Activated T-cell treated with anti-CD3 and anti-CD28 coated beads, Interleukin-2, amount 50 U/mL, for 72 hours (primary cell): ENCODE results near the gene BTBD9. TPM values are rescaled to one million over a fixed set of nuclear protein-coding genes. Genes with fewer than 3 reads are reported as not detected.
A peak's percentile ranks its signal among the peaks of the same experiment; 100 is the strongest.

ENCODE experiments used
- ATAC-seq, 2 donors: fragments of 150-1000 bp; cut with Tn5 transposase; replicated peaks in 1 of 2; 2 replicates each; pipeline ENCODE4 v1.10.0; 2021; ENCODE audit warnings: moderate library complexity in 2 of 2, mild to moderate bottlenecking in 1 of 2
- DNase-seq, 2 donors: peaks; one replicate each; pipeline ENCODE4 v3.0.0; 2021 to 2022; ENCODE audit warnings: mixed read lengths in 1 of 2
- H3K27ac Mint-ChIP-seq: one replicate; pipeline ENCODE4 v1.8.0; 2022; ENCODE audit warnings: mild to moderate bottlenecking, moderate library complexity, mixed read lengths
- H3K27me3 Mint-ChIP-seq: one replicate; pipeline ENCODE4 v1.8.0; 2022; ENCODE audit warnings: low read depth, mixed read lengths
- H3K36me3 Mint-ChIP-seq, 2 donors: one replicate each; pipeline ENCODE4 v1.8.0; 2022; ENCODE audit warnings: mixed read lengths in 2 of 2, mild to moderate bottlenecking in 1 of 2; ENCODE audit not compliant: insufficient read depth in 2 of 2
- H3K4me1 Mint-ChIP-seq: one replicate; pipeline ENCODE4 v1.8.0; 2022; ENCODE audit warnings: low read depth, mixed read lengths
- H3K4me3 Mint-ChIP-seq, 2 donors: one replicate each; pipeline ENCODE4 v1.8.0; 2022; ENCODE audit warnings: mild to moderate bottlenecking in 2 of 2, mixed read lengths in 2 of 2, moderate library complexity in 2 of 2
- H3K9me3 Mint-ChIP-seq, 2 donors: one replicate each; pipeline ENCODE4 v1.8.0; 2022; ENCODE audit warnings: mixed read lengths in 2 of 2
- total RNA-seq, 2 donors: library from RNA; stranded (reverse); gene quantifications; one replicate each; pipeline ENCODE4 v1.2.3, GENCODE V29; 2022

Gene BTBD9
- total RNA-seq, 2 donors from 2014 or later, result 19.8 to 24.9 TPM

DNA sequence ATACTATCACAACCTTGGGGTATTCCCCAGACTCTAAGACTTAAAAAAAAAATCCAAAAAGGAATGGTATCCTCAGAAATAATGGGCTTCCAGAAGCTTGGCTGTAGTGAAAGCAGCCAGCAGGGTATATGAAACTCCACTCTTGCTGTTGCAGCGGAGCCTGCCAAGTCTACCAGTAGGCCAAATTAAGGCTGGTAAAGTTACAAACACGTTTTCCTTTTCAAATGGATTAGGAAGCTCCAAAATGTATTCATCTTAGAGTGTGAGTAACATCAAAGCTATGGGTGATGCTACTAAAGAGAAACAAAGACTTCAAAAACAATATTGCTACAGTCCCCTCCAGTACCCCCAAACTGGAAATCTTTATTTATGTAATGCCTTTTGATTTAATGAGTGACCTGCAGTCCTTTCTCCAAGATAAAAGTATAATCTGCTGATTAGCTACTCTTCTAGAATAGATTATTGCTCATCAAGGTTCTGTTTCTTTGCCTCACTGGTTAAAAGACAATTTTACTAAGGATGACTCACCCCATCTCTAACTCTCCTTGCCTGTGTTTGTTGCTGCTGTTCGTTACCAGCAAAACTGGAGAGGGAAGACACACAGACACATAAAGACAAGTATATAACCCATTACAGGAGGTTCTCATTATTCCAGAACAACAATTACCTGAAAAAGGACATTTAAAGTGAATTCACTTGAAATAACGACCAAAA, 84.9 kb downstream of the BTBD9 start:
- Mint-ChIP-seq H3K27ac (no peak overlapping the region), H3K36me3 (no peaks in the 10 kb centered on the region), H3K27me3 (no peaks in the 10 kb centered on the region), H3K4me1 (no peaks in the 10 kb centered on the region), H3K9me3 (no peaks in the 10 kb centered on the region), H3K4me3 (no peak overlapping the region)
- DNase-seq, result no peak
- ATAC-seq, result no peak

DNA sequence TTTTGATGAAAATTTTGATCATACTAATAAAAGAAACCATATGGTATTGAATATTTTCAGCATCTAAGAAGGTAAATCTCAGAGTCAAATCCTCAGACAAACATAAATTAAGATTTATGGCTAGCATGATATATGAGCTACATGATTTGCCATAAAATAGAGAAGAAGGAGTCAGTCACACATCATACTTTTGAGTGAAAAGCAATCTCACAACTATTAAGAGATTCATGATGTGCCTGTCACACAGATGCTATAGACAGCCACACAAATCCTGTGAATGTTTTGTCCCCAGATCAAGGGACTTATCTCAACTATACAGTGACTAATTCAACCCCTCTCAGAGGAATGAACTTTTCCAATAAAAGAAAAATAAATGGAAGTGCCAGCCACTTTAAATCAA, 85.7 kb downstream of the BTBD9 start:
- no peaks in the 10 kb centered on the region for H3K4me1 Mint-ChIP-seq
- no peaks in the 10 kb centered on the region for H3K9me3 Mint-ChIP-seq
- no peaks in the 10 kb centered on the region for H3K27me3 Mint-ChIP-seq
- ATAC-seq, result no peak
- no peak for DNase-seq
- no peaks in the 10 kb centered on the region for H3K36me3 Mint-ChIP-seq
- no peak overlapping the region for H3K27ac Mint-ChIP-seq
- H3K4me3 Mint-ChIP-seq, result no peak overlapping the region

DNA sequence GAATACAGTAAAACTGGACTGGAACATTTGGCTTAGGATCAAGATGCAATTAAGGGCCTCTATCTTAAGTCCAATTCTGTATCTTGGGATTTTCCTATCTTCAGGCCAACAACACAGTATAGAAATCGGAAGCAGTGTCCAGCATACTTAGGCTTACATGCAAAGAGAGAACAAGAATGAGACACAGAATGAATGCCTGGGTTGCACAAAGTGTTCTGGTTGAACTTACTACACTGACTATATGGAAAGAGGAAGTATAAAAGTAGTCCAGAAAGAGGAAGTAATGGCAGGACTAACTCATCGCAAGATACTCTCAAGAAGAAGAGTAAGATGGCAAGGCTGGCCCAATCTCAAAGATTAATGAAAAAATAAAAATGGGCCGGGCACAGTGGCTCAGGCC, 87.6 kb downstream of the BTBD9 start:
- no peak overlapping the region for H3K27ac Mint-ChIP-seq
- no peak for ATAC-seq
- no peak overlapping the region for H3K4me3 Mint-ChIP-seq
- peaks cover 0 to 3% of the 10 kb centered on the region in 2 donors for H3K36me3 Mint-ChIP-seq
- DNase-seq, result no peak
- no peaks in the 10 kb centered on the region for H3K4me1 Mint-ChIP-seq
- H3K9me3 Mint-ChIP-seq, result no peaks in the 10 kb centered on the region
- no peaks in the 10 kb centered on the region for H3K27me3 Mint-ChIP-seq

GRCh38 chr6:38549795-38550194, 89.9 kb downstream of the BTBD9 start:
- peaks cover 0 to 3% of the 10 kb centered on the region in 2 donors for H3K36me3 Mint-ChIP-seq
- ATAC-seq (no peak), DNase-seq (no peak)
- no peak overlapping the region for H3K4me3 Mint-ChIP-seq
- H3K9me3 Mint-ChIP-seq, result no peaks in the 10 kb centered on the region
- no peaks in the 10 kb centered on the region for H3K27me3 Mint-ChIP-seq
- no peak overlapping the region for H3K27ac Mint-ChIP-seq
- no peaks in the 10 kb centered on the region for H3K4me1 Mint-ChIP-seq

- ATAC-seq (no peak), DNase-seq (no peak)
- Mint-ChIP-seq H3K27ac (no peak overlapping the region), H3K4me1 (no peaks in the 10 kb centered on the region), H3K9me3 (no peaks in the 10 kb centered on the region), H3K27me3 (no peaks in the 10 kb centered on the region), H3K4me3 (no peak overlapping the region), H3K36me3 (peaks cover 0 to 4% of the 10 kb centered on the region in 2 donors)
Observed at GRCh38 chr6:38549180-38549579, 90.5 kb downstream of the BTBD9 start.

GRCh38 chr6:38543022-38543421, 96.7 kb downstream of the BTBD9 start:
- Mint-ChIP-seq H3K27ac (no peak overlapping the region), H3K27me3 (no peaks in the 10 kb centered on the region), H3K4me3 (no peak overlapping the region), H3K4me1 (no peaks in the 10 kb centered on the region), H3K9me3 (no peaks in the 10 kb centered on the region), H3K36me3 (peaks cover 0 to 4% of the 10 kb centered on the region in 2 donors)
- DNase-seq, result no peak
- ATAC-seq, result no peak

DNA sequence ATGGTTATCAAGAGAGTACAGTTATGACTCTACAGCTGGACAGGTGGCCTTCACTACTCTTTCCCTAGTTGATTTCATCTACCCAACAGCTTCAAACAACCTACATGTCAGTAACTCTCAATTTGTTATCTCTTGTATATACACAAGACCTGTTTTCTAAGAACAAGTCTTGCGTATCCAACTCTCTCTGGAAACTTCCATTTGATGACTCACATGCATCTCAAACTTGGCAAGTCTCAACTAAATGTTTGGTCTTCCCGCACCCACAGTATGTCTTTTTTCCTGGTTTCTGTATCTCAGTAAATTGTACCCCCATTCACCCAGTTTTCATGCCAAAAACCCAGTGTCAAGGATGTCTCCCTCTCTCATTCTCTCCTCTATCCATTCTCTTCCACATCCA, 97.7 kb downstream of the BTBD9 start:
- H3K36me3 Mint-ChIP-seq, result peaks cover 0 to 1% of the 10 kb centered on the region in 2 donors
- ATAC-seq (no peak), DNase-seq (no peak)
- H3K27me3 Mint-ChIP-seq, result no peaks in the 10 kb centered on the region
- no peaks in the 10 kb centered on the region for H3K4me1 Mint-ChIP-seq
- no peak overlapping the region for H3K4me3 Mint-ChIP-seq
- H3K27ac Mint-ChIP-seq, result no peak overlapping the region
- H3K9me3 Mint-ChIP-seq, result no peaks in the 10 kb centered on the region

DNA sequence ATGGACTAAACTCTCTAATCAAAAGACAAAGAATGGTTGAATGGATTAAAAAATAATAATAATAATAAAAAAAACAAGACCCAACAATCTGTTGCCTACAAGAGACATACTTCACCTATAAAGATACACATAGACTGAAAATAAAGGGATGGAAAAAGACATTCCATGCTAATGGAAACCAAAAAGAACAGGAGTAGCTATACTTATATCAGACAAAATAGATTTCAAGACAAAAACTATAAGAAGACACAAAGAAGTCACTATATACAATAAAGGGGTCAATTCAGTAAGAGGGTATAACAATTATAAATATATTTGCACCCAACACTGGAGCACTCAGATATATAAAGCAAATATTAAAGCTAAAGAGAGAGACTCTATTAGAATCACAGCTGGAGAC, 106.7 kb downstream of the BTBD9 start:
- Mint-ChIP-seq H3K36me3 (peaks cover 3 to 12% of the 10 kb centered on the region in 2 donors), H3K4me3 (no peak overlapping the region), H3K4me1 (peaks cover 16% of the 10 kb centered on the region), H3K27me3 (no peaks in the 10 kb centered on the region), H3K27ac (no peak overlapping the region), H3K9me3 (peaks cover 1% of the 10 kb centered on the region in 2 donors)
- ATAC-seq (no peak), DNase-seq (no peak)

DNA sequence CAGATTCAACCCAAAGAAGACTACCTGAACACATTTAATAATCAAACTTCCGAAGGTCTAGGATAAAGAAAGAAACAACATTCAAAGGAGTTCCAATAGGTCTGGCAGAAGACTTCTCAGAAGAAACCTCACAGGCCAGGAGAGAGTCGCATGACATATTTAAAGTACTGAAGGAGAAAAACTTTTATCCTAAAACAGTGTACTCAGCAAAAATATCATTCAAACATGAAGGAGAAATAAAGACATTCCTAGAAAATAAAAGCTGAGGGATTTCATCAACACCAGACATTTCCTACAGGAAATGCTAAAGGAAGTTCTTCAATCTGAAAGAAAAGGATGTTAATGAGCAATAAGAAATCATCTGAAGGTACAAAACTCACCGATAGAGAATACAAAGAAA, 108.6 kb downstream of the BTBD9 start:
- Mint-ChIP-seq H3K4me1 (peaks cover 16% of the 10 kb centered on the region), H3K4me3 (no peak overlapping the region), H3K9me3 (peaks cover 3 to 6% of the 10 kb centered on the region in 2 donors), H3K27ac (peak overlapping the region; percentile 75), H3K36me3 (peaks cover 8 to 22% of the 10 kb centered on the region in 2 donors), H3K27me3 (no peaks in the 10 kb centered on the region)
- no peak for DNase-seq
- no peak for ATAC-seq

DNA sequence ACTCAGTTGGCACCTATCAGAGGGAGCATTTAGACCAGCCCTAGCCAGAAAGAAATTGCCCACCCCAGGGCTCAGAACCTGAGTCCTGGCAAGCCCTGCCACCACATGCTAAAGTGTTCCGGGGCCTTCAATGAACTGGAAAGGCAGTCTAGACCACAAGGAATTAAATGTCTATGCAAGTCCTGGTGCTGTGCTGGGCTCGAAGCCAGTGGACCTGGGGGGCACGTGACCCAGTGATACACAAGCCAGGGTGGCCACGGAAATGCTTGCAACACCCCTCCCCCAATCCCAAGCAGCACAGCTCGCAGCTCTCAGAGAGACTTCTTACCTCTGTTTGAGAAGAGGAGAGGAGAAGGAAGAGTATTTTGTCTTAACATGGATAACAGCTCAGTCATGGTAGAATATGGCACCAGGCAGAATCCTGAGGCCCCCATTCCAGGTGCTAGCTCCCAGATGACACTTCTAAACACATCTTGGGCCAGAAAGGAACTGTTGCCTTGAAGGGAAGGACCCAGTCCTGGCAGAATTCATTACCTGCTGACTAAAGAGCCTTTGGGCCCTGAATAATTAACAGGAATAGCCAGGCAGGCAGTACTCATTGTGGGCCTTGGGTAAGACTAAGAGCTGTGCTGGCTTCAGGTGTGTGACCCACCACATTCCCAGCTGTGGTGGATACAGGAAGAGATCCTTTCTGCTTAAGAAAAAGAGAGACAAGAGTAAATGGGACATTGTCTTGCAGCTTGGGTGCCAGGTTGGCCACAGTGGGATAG, 111.3 kb downstream of the BTBD9 start:
- peaks cover 3 to 6% of the 10 kb centered on the region in 2 donors for H3K9me3 Mint-ChIP-seq
- no peak overlapping the region for H3K4me3 Mint-ChIP-seq
- ATAC-seq (no peak), DNase-seq (no peak)
- peaks cover 13 to 33% of the 10 kb centered on the region in 2 donors for H3K36me3 Mint-ChIP-seq
- no peaks in the 10 kb centered on the region for H3K27me3 Mint-ChIP-seq
- H3K27ac Mint-ChIP-seq, result no peak overlapping the region
- peaks cover 10% of the 10 kb centered on the region for H3K4me1 Mint-ChIP-seq

- Mint-ChIP-seq H3K4me1 (peaks cover 10% of the 10 kb centered on the region), H3K27me3 (no peaks in the 10 kb centered on the region), H3K27ac (no peak overlapping the region), H3K4me3 (no peak overlapping the region), H3K36me3 (peaks cover 13 to 33% of the 10 kb centered on the region in 2 donors), H3K9me3 (peaks cover 3 to 6% of the 10 kb centered on the region in 2 donors)
- ATAC-seq (no peak), DNase-seq (no peak)
Observed at GRCh38 chr6:38527371-38527770, 112.4 kb downstream of the BTBD9 start.

- no peak for ATAC-seq
- H3K27me3 Mint-ChIP-seq, result no peaks in the 10 kb centered on the region
- DNase-seq, result no peak
- H3K4me3 Mint-ChIP-seq, result no peak overlapping the region
- H3K27ac Mint-ChIP-seq, result no peak overlapping the region
- H3K36me3 Mint-ChIP-seq, result peaks cover 13 to 30% of the 10 kb centered on the region in 2 donors
- H3K9me3 Mint-ChIP-seq, result peaks cover 1 to 5% of the 10 kb centered on the region in 2 donors
- peaks cover 10% of the 10 kb centered on the region for H3K4me1 Mint-ChIP-seq
Observed at GRCh38 chr6:38525888-38526287, 113.8 kb downstream of the BTBD9 start.

DNA sequence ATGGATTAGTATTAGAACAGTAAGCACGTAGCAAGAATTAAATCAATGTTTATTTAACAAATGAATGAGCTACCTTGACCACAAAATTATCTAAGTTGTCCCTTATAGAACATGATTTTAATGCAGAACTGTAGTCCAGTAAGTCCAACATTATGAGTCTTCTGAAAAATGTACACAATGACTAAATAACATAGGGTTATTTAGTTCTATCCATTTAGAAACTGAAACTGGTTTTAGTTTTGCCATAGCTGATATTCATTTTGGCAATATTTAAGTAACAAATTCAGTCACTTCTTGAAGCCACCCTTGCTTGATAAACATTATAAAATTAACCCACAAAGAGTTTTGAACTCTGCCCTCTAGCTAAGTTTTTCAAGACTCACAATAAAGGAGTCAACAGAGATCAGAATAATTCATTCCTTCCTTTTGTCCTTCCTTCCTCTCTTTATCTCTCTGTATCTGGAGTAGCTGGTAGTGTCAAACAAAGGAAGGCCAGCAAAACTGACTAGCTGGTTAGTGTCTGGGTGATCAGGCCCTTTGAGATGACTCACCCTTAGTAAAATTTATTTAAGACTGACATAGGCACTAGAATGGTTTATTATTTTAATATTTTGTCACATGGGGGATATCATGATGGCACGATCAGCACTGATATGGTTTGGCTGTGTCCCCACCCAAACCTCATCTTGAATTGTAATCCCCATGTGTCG, 115.1 kb downstream of the BTBD9 start:
- Mint-ChIP-seq H3K9me3 (peaks cover 1 to 5% of the 10 kb centered on the region in 2 donors), H3K27ac (no peak overlapping the region), H3K4me3 (no peak overlapping the region), H3K27me3 (no peaks in the 10 kb centered on the region), H3K36me3 (peaks cover 10 to 25% of the 10 kb centered on the region in 2 donors), H3K4me1 (peaks cover 10% of the 10 kb centered on the region)
- ATAC-seq, result peak in 1 of 2 donors; percentile 34
- DNase-seq, result no peak
